Keratinocyte (primary cell): ENCODE results near the gene JDP2. TPM values are rescaled to one million over a fixed set of nuclear protein-coding genes. Genes with fewer than 3 reads are reported as not detected.

Source experiments
- DNase-seq: peaks from one replicate; pipeline ENCODE4 v3.0.0-alpha.2; 2011; ENCODE audit warnings: low read depth, missing footprints, low spot score
- FAIRE-seq: peaks from 2 replicates; lab custom pipeline; 2011; peaks lifted over from hg19 to GRCh38; lab: Jason Lieb, UNC
- H2AFZ ChIP-seq: 2 replicates; pipeline ENCODE4 v1.6.0; 2012; ENCODE audit warnings: low read length, control low read depth, inconsistent platforms; ENCODE audit not compliant: control insufficient read depth
- H3K27ac ChIP-seq: 2 replicates; pipeline ENCODE4 v1.5.1; 2011; ENCODE audit warnings: low read length; ENCODE audit not compliant: control insufficient read depth, insufficient read depth
- H3K27me3 ChIP-seq: 3 replicates; pipeline ENCODE4 v1.6.0; 2011; ENCODE audit warnings: low read length; ENCODE audit not compliant: control insufficient read depth, insufficient read depth; ENCODE audit errors: extremely low read depth
- H3K36me3 ChIP-seq, 2 experiments: 2 replicates in 1 of 2; 3 replicates in 1 of 2; pipeline ENCODE4 v1.5.1; 2011; ENCODE audit warnings: low read length in 2 of 2, mild to moderate bottlenecking in 1 of 2; ENCODE audit not compliant: control insufficient read depth in 2 of 2, insufficient read depth in 2 of 2; ENCODE audit errors: extremely low read depth in 1 of 2
- H3K4me1 ChIP-seq: 3 replicates; pipeline ENCODE4 v1.5.1; 2011; ENCODE audit warnings: low read length; ENCODE audit not compliant: control insufficient read depth, insufficient read depth; ENCODE audit errors: extremely low read depth
- H3K4me2 ChIP-seq: 3 replicates; pipeline ENCODE4 v1.6.0; 2011; ENCODE audit warnings: low read depth, low read length; ENCODE audit not compliant: control insufficient read depth, insufficient read depth; ENCODE audit errors: extremely low read depth
- H3K4me3 ChIP-seq, 3 experiments: fragments of 200-600 bp in 1 of 3; sonication (generic) in 1 of 3; 2 replicates in 2 of 3; 3 replicates in 1 of 3; pipeline ENCODE4 v1.5.1; 2011 to 2016; ENCODE audit warnings: low read length in 3 of 3, mild to moderate bottlenecking in 3 of 3, control low read depth in 2 of 3, inconsistent platforms in 1 of 3, low read depth in 1 of 3, mixed read lengths in 1 of 3, mixed run types in 1 of 3, moderate library complexity in 1 of 3; ENCODE audit not compliant: control insufficient read depth in 2 of 3, insufficient read depth in 2 of 3; ENCODE audit errors: extremely low read depth in 1 of 3
- H3K79me2 ChIP-seq: 2 replicates; pipeline ENCODE4 v1.6.0; 2012; ENCODE audit warnings: low read length; ENCODE audit not compliant: control insufficient read depth, insufficient read depth
- H3K9ac ChIP-seq: 3 replicates; pipeline ENCODE4 v1.6.0; 2011; ENCODE audit warnings: low read length; ENCODE audit not compliant: control insufficient read depth, insufficient read depth; ENCODE audit errors: extremely low read depth
- H3K9me1 ChIP-seq: 3 replicates; pipeline ENCODE4 v1.6.0; 2011; ENCODE audit warnings: low read length; ENCODE audit not compliant: control insufficient read depth, insufficient read depth; ENCODE audit errors: extremely low read depth
- H3K9me3 ChIP-seq: 2 replicates; pipeline ENCODE4 v1.5.1; 2012; ENCODE audit warnings: low read depth, low read length; ENCODE audit not compliant: control insufficient read depth
- H4K20me1 ChIP-seq: 3 replicates; pipeline ENCODE4 v1.6.0; 2011; ENCODE audit warnings: low read length; ENCODE audit not compliant: control insufficient read depth, insufficient read depth; ENCODE audit errors: extremely low read depth
- EZH2 ChIP-seq: IDR thresholded peaks from one replicate; pipeline ENCODE4 v1.6.1; 2012; ENCODE audit warnings: inconsistent platforms, mild to moderate bottlenecking, low read length, moderate library complexity
- dilution Hi-C: fragments of 300-500 bp; cut with MboI; formaldehyde crosslinking; loops from one replicate; pipeline ENCODE4 v1.7.0; 2020; ENCODE audit warnings: low sequenced_read_pairs; ENCODE audit not compliant: extremely low pct_ligation_motif_present
- polyA plus RNA-seq, 5 experiments: library from polyadenylated mRNA; depleted of rRNA in 3 of 5; stranded (reverse) in 3 of 5; stranded (forward) in 1 of 5; unstranded in 1 of 5; fragments of >200 nt; gene quantifications; 1 replicate in 1 of 5; 2 replicates in 3 of 5; 3 replicates in 1 of 5; pipeline versions ENCODE4 v1.2.1 to v1.2.3, GENCODE V29; 2011 to 2012; ENCODE audit warnings: missing spikeins in 2 of 5, low read depth in 1 of 5, low replicate concordance in 1 of 5
- TF ChIP-seq, protein P1 (sequence below), 3 experiments: IDR thresholded peaks in 1 of 3; conservative IDR thresholded peaks in 1 of 3; optimal IDR thresholded peaks in 1 of 3; 2 replicates in 2 of 3; 3 replicates in 1 of 3; pipeline versions ENCODE3 to v1.5.1; 2011; ENCODE audit warnings: low read length in 3 of 3, mild to moderate bottlenecking in 3 of 3, moderate library complexity in 2 of 3, control low read depth in 1 of 3, inconsistent platforms in 1 of 3; ENCODE audit not compliant: insufficient read depth in 2 of 3; ENCODE audit errors: extremely low read depth in 1 of 3

JDP2 gene
- polyA plus RNA-seq, 1 donor (not counting 4 experiments of a cell fraction or from before 2014, with no cell fraction given) = 13.5 TPM

DNA sequence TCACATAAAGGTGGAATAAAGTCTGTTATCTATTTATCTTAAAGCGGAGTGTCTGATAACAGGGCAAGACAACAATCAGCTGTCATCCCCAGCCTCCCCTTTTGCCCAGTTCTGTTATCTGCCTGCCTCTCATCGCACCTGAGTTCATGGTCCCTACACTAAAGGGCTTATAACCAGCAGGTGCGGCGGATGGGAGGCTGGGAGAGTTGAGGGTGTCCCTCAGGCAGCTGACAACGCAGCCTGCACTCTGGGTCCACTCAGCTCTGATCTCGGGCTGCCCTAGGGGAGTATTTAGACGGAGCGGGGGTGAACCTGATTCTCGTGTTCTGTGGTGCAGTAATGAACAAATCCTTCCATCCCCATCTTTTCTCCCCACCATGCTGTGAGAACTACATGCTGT, 34.0 kb upstream of the JDP2 start:
- Histone ChIP-seq H3K4me3 (no peak overlapping the region), H3K4me1 (no peaks in the 10 kb centered on the region), H3K9me3 (no peaks in the 10 kb centered on the region), H3K36me3 (no peaks in the 10 kb centered on the region), H3K9me1 (no peaks in the 10 kb centered on the region), H2AFZ (no peak overlapping the region), H3K79me2 (no peaks in the 10 kb centered on the region), H4K20me1 (no peaks in the 10 kb centered on the region), H3K27ac (no peak overlapping the region), H3K27me3 (no peaks in the 10 kb centered on the region), H3K4me2 (no peak overlapping the region), H3K9ac (no peak overlapping the region)
- TF ChIP-seq, protein P1, sequence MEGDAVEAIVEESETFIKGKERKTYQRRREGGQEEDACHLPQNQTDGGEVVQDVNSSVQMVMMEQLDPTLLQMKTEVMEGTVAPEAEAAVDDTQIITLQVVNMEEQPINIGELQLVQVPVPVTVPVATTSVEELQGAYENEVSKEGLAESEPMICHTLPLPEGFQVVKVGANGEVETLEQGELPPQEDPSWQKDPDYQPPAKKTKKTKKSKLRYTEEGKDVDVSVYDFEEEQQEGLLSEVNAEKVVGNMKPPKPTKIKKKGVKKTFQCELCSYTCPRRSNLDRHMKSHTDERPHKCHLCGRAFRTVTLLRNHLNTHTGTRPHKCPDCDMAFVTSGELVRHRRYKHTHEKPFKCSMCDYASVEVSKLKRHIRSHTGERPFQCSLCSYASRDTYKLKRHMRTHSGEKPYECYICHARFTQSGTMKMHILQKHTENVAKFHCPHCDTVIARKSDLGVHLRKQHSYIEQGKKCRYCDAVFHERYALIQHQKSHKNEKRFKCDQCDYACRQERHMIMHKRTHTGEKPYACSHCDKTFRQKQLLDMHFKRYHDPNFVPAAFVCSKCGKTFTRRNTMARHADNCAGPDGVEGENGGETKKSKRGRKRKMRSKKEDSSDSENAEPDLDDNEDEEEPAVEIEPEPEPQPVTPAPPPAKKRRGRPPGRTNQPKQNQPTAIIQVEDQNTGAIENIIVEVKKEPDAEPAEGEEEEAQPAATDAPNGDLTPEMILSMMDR (optimal IDR thresholded peaks at IDR 0.05 in 1 of 3, IDR thresholded peaks at IDR 0.05 in 1 of 3, conservative IDR thresholded peaks at IDR 0.05 in 1 of 3; ENCODE audit: extremely low read depth in 1 of 3, insufficient read depth in 2 of 3, low read length in 3 of 3) = no peak
- no peak for TF ChIP-seq EZH2
- no peak for FAIRE-seq
- dilution Hi-C loops = no loop called here
- DNase-seq = no peak

DNA sequence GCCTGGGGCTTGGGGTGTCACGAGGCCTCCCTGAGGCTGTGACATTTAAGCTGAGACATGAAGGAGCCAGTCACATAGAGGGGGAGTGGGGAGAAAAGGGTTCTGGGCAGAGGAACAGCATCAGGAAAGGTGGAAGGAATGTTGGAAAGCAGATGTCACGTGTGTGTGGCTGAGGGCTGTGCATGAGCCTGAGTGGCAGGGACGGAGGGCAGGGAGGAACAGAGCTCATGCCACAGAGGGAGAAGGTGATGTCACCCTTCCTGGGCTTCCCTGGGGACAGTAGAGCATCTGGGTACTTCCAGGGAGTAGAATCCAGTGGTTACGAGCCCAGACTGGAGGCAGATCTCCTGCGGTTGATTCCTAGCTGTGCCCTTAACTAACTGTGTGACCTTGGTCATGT, 32.0 kb upstream of the JDP2 start:
- no peaks in the 10 kb centered on the region for H4K20me1 ChIP-seq
- no peak for FAIRE-seq

More for the DNA sequence above, 32.0 kb upstream of the JDP2 start:
- Histone ChIP-seq H3K9ac (no peak overlapping the region), H2AFZ (no peak overlapping the region), H3K9me1 (no peaks in the 10 kb centered on the region), H3K79me2 (no peaks in the 10 kb centered on the region), H3K27ac (no peak overlapping the region), H3K9me3 (no peaks in the 10 kb centered on the region), H3K4me1 (peaks cover 11% of the 10 kb centered on the region), H3K4me3 (no peak overlapping the region), H3K4me2 (no peak overlapping the region), H3K36me3 (no peaks in the 10 kb centered on the region), H3K27me3 (peaks cover 4% of the 10 kb centered on the region)
- dilution Hi-C loops = no loop called here
- TF ChIP-seq, protein P1 (optimal IDR thresholded peaks at IDR 0.05 in 1 of 3, IDR thresholded peaks at IDR 0.05 in 1 of 3, conservative IDR thresholded peaks at IDR 0.05 in 1 of 3; ENCODE audit: extremely low read depth in 1 of 3, insufficient read depth in 2 of 3, low read length in 3 of 3) = no peak
- TF ChIP-seq EZH2 = no peak
- no peak for DNase-seq
